Ramos (cell line): ENCODE measurements around the gene ZFAND3.

Experiments
- in situ Hi-C: fragments of 300-500 bp; cut with MboI; formaldehyde crosslinking; loops from one replicate; pipeline ENCODE4 v1.14.3; 2022; ENCODE audit warnings: low sequenced_read_pairs; ENCODE audit not compliant: unreplicated experiment

The ZFAND3 gene

DNA sequence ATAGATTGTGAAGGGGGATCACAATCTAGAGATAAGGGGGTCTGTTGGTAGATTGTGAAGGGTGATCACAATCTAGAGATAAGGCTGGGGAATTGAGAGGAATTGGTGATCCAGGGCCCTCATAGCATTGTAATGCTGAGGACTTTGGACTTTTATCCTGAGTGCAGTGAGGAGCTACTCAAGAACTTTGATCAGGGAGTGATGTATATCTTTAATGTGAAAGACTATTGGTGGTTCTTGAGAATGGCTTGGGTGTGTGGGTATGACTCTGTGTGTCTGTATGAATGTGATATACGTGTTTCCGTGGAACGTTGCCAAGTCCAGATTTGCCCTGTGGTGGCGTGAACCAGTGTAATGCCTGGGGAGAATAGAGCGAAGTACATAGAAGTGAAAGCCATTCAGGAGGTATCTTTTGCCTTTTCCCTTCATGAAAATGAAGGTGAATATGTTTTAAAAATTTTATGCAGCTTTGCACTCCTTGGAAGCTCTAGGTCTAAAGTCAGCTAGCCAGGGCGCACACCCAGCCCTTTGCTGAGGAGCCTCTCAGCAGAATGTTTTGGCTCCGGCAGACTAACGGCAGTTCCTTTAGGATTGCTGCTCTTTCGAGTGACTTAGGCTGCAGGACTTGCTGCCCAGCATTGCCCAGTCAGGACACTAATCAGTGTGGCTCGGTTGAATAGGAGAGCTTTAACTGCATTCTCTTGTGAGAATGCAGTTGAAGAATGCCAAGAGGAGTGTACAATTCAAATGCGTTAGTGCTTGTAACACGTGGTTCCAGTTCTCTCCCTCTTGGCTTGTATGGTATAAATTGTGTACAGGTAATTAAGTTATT lies 3.5 kb downstream of the ZFAND3 start:
- in situ Hi-C loops: no loop called here

DNA sequence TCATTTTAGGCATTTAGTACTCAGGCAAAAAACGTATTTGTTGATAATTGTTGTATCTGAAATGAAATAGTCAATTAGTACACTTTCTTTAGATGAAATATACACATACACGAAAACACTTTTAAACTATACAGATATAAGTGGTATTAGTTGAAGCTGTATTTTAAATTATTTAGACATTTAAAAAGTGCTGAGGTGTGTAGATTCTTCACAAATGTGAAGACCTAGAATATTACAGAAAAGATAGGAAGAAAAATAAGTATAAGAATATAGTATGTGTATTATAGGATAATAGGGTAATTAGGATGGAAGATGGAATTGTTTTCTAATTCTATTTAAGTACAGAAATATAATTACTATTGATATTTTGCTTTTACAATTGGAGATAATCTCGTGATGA lies 4.6 kb downstream of the ZFAND3 start:
- in situ Hi-C loops: no loop called here

DNA sequence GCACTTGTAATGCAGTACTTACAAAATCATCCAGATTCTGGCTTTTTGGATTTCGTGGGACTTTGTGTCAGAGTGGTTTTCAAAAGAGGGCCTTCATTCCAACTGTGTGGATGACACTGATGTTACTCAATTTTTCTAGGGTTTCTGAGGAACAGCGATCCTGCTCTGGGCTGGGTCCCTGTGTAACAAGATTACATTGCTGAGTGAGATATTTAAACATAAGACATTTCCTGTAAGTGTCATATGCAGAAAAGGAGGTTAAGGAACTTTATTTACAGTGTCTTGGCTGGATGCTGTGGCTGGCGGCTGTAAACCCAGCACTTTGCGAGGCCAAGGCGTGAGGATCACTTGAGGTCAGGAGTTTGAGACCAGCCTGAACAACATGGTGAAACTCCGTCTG lies 6.7 kb downstream of the ZFAND3 start:
- in situ Hi-C loops: no loop called here

DNA sequence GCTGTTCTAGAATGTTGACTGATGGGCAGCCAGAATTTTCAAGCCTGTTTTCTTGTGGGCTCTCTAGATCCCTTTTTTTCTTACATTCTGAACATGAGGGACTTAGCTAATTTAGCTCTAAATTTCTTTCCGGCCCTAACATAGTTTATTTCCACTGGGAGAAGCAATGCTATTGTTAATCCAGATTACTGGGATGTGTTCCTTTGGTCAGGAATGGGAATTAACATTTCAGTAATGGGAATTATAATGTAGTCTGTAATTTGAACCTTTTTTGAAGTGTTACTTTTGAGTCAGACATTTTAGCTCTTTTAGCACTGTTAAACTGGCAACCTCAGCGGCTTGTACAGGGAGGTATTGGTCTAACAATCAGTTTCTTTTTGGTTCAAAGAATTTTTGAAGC lies 7.5 kb downstream of the ZFAND3 start:
- in situ Hi-C loops: no loop called here

DNA sequence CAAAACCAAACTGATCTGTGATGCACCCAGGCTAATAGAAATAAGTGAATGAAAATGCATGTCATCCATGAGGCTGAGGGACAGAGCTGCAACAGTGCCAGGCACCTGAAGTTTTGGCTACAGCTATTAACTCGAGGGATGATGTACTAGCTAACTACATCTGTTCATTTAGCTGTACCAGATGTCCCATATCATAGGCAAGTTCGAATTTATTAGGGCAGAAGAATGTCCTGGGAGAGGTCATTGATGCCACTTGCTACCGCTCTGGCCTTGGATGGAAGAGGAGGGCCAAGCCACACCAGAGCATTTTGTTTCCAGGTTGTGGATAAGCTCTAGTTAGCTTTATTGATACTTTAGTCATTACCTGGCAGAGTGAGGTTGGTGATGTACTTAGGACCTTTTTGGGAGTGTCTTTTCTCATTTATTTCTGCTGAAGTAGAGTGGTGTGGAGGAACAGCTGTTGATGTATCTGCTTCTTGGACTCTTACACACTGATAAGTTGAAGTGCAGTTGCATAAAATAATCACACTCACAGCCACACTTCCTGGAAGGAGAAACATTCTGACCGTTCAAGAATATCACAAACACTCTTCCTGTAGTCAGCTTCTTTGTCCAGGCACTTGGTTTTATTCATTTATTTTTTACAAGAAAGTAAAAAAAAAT lies 8.2 kb downstream of the ZFAND3 start:
- in situ Hi-C loops: no loop called here

DNA sequence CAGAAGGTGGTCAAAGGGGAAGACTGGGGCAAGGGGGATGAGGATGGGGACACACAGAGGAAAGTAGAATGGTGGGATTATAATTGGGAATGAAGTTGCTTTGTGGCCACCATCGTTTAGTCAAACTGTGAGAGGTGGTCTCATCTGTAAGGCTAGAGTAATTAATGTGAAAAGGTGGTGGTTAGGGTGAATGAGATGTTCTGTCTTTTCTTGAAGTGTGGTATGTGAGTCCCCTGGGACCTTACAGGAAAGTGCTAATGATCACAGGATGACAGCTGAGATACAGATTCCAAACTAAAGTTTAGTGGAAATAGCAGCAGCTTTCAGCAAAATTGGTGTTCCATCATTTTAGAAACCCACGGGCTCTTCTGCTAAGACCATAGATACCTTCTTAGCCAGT lies 10.7 kb downstream of the ZFAND3 start:
- in situ Hi-C loops: no loop called here

DNA sequence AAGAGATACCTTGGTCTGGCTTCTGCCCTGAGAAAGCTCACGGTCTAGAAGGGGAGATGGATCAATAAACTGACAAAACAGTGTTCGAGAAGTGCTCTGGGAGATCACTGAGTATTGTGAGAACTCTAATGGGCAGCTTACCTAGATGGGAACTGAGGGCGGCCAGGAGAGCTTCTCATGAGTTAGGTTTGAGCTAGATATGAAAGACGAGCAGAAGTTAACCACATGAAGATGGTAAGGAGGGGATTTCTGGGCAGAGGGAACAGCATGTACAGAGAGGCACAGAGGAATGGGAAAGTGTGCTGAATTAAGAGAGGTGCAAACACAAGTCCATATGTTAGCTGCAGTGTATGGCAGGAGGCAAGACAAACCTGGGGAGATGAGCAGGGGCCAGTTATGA lies 11.9 kb downstream of the ZFAND3 start:
- in situ Hi-C loops: no loop called here

DNA sequence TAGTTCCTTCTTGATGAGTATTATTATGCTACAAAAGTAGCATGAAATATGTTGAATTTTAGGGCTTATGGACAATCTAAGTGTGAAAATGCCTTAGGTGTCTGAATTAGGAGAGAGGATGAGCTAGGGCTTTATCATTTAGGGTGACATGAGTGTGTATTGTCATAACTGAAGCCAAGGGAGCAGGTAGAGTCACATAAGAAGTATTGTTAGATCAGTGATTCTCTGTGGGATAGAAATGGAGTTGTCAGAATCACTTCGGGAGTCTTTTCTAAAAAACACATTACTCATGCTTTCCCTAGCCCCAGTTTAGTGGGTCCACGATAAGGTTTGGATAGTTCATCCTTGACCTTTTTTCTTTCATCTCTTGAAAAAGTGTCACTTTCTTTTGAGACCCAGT lies 16.4 kb downstream of the ZFAND3 start:
- in situ Hi-C loops: no loop called here

DNA sequence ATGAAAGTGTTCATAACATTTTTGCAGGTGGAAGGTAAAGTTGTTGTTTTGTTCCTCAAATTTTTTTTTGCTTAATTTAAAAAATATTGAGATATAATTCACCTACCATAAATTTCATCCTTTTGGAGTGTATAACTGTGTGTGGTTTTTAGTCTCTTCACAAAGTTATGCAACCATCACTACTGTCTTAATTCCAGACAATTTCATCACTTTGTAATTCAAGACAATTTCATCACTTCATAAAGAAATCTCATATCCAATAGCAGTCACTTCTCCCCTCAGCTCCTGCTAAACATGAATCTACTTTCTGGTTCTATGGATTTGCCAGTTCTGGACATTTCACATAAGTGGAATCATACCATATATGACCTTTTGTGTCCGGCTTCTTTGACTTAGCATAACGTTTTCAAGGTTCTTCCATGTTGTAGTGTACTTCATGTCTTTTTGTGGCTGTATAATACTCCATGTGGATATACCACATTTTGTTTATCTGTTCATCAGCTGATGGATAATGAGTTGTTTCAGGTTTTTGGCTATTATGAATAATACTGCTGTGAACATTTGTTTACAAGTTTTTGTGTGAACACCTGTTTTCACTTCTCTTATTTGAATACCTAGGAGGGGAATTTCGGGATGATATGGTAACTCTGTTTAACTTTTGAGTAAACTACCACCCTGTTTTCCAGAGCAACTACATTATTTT lies 18.8 kb downstream of the ZFAND3 start:
- in situ Hi-C loops: no loop called here

DNA sequence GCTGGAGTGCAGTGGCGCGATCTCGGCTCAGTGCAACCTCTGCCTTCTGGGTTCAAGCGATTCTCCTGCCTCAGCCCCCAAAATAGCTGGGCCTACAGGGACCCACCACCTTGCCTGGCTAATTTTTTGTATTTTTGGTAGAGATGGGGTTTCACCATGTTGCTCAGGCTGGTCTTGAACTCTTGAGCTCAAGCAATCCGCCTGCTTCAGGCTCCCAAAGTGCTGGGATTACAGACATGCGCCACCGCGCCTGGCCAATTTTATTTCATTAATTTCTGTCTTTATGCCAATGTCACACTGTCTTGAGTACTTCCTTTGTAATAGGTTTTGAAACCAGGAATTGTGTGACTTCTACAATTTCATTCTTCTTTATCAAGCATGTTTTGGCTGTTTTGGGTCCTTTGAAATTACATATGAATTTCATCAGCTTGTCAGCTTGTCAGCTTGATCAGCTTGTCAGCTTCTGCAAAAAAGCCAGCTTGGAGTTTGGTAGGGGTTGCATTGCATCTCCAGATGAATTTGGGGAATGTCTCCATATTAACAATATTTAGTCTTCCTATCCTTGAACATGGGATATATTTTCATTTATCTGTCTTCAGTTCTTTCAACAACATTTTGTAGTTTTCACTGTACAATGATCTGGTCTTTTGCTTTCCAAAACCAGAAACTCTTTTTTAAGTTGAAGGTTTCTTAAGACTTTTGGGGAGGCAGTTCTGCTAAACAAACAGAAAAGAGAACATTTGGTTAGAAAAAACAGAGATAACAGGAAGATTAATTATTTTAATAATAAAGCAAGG lies 20.8 kb downstream of the ZFAND3 start:
- in situ Hi-C loops: no loop called here

DNA sequence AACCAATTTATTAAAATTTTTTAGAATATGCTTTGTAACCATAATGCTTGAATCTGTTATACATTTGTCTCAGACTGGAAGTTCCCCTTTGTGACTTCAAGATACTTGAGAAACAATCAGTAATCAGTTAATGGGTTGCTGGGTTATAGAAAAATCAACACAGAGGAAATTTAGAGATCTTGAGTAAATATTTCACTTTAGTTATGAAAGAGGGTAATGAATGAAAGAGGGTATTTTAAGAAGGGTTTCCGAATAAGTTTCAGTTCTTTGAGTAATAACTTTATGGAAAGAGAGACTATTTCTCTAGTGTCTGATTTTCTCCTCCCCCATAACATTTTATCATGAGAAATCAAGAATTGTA lies 21.4 kb downstream of the ZFAND3 start:
- in situ Hi-C loops: no loop called here

DNA sequence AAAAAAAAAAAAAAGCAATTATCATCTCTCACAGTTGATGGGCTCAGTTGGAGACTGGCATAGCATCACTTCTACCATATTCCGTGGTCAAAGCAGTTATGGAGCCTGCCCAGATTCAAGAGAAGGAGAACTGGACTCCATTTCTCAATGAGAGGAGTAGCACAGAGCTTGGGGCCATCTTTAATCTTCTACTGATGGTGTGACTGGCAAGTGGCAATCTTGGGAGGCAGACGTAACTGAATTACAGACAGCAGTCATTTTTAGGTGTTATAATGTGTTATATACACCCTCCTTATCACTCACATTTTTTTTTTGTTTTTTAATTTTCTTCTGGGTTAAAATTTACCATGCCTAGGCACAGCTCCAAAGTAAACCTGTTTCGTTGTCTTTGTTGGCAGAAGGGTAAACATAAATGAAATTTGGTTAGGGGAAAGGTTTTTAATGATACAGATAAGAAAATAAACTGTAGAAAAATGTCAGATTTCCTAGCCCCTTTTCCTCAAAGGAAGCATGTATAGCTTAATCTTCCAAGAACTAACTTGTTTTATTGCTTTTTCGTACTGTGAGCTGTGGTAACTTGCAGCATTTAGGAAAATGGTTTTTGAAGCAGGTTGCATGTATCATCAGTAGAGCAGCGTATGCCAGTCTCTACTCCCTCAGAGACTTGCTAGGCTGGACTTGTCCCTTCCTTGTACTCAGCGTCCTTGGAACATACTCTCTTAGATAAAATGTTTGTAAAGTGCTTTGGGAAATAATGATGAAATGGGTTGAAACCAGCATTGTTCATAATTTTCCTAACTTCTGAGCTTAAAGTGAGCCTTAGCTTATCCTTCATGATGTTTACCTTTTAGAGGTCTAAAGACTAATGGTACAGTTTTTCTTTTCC lies 25.7 kb downstream of the ZFAND3 start:
- in situ Hi-C loops: no loop called here

DNA sequence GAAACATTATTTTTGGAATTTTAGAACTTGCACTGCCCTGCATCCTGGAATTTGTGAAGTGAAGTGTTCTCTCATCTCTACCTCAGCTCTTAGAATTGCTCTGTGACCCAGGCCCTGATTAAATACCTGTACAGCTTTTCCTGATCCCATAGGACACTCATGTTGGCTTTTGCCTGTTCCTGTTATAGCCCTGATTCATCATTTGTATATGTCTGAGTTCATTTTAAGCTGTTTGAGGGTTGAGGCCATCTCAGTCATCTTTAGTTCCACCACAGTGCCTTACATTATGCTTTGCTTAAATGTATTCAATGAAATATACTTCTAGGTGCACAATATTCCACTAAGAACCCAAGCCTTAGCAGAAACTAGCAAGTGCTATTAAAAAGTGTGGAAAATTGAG lies 26.4 kb downstream of the ZFAND3 start:
- in situ Hi-C loops: no loop called here

DNA sequence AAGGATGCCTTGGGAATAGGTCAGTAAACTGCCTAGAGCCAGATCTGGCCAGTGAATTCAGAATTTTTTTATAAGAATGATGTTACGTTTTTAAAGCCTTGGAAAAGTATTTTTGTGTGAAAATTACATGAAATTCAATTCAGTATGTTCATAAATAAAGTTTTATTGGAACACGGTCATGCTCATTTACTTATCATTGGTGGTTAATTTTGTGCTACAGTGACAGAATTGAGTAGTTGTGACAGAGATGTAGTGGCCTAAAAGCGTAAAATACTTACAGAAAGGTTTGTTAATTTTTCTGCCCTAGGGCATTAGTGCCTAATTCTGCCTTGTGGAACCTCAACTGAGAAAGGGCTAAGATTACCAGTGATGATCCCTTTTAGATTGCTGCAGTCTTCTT lies 28.2 kb downstream of the ZFAND3 start:
- in situ Hi-C loops: no loop called here

DNA sequence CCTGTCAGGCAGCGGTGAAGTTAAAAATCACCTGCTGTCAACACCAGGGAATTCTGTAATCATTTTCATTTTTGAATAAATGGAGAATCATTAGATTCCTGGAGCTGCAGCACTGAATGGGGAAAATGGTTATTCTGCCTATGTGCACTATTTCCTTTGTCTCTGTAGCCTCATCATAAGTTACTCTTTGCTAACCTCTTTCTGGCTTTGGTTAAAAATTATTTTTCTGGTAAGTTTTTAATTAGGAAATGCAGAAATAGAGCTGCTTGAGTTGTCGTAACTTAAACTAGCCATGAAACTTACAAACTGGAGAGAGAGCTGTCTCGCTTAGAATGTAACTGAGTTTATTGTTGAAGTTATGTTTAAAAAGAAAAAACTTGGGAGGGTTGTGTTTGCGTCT lies 28.8 kb downstream of the ZFAND3 start:
- in situ Hi-C loops: no loop called here

DNA sequence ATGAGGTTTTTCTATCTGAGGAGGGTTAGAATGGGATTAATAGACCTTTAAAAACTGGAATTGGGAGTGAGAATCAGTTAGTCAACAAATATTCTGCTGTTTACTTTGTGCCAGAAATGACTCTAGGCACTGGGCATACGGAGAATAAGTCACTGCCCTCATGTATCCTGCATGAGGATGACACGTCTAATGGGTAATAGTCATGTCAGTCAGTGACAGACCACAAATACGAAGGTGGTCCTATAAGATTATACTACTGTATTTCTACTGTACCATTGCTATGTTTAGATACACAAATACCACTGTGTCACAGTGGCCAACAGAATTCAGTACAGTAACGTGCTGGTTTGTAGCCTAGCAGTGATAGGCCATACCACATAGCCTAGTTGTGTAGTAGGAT lies 30.7 kb downstream of the ZFAND3 start:
- in situ Hi-C loops: no loop called here

DNA sequence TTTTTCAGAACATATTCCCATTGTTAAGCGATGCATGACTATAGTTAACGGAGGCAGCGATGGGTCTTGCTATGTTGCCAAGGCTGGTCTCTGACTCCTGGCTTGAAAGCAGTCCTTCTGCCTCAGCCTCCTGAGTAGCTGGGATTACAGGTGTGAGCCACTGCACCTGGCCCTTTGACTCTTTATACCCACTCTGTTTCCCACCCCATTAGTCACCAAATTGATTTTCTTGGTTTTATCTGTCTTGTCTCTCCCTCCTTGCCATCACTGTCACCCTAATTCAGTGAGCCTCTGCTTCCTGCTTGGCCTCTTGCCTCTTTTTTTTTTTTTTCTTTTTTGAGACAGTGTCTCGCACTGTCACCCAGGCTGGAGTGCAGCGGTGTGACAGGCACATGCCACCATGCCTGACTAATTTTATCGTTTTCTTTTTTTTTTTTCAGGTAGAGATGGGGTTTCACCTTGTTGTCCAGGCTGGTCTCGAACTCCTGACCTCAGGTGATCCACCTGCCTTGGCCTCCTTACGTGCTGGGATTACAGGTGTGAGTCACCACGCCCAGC lies 31.3 kb downstream of the ZFAND3 start:
- in situ Hi-C loops: no loop called here

DNA sequence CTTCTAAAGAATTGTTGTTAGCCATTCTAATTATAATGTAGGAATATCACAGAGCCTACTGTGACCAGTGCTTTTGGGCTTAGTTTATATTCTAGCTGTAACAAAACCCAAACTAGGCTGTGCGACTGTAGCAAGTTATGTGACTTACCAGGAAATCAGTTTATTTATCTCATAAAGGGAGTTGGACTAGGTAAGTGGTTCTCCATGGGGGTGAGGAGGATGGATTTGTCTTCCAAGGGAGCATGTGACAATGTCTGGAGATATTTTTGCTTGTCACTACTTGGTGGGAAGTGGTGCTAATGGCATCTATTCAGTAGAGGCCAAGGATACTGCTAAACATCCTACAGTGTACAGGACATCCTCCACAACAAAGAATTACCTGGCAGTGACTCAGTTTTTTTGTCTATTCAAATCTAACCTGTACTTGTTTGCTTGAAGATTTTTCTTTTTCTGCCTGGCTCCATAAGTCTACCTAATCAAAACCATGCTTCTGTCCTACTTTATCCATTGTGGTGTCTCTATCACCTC lies 32.5 kb downstream of the ZFAND3 start:
- in situ Hi-C loops: no loop called here

DNA sequence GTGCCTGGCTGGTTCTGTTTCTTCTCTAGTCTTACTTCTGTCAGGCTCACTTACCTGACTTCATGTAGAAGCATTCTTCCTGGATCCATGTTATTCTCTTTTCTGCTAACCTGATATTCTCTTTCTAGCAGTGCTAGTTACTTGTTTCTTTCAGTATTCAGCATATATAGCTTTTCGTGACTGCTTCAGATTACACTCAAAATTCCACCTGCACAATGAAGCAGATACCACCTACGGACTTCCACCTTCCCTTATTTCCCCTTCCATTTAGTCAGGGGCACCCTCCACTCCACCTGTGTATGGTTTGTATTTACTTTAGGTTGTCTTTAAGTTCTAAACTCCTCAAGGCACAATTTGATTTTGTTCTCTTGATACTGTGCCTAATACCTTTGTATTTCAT lies 36.8 kb downstream of the ZFAND3 start:
- in situ Hi-C loops: no loop called here
